ENCODE results near the gene FBXO22.
"Not testable (repeated sequence)": the region's sequence is repeated elsewhere in the genome, so short reads cannot be mapped to it uniquely, and the experiment has no call there.

The FBXO22 gene

GRCh38 chr15:75984706-75985105, 81.0 kb downstream of the FBXO22 start:
- not testable (repeated sequence) for DNase-seq

GRCh38 chr15:75985971-75986370, 82.3 kb downstream of the FBXO22 start:
- DNase-seq: no peak

GRCh38 chr15:75989045-75989444, 85.4 kb downstream of the FBXO22 start:
- no peak for DNase-seq

- DNase-seq: no peak
Observed at GRCh38 chr15:75989875-75990274, 86.2 kb downstream of the FBXO22 start.

Data from NCI-H1105 (cell line).